ENCODE results near the gene SC5D.

The SC5D gene

GRCh38 chr11:121328176-121328966 lies 35.8 kb downstream of the SC5D start:
- no peak for DNase-seq (ENCODE audit: low read depth, low spot score)

GRCh38 chr11:121328967-121329679 lies 36.6 kb downstream of the SC5D start:
- DNase-seq (ENCODE audit: low read depth, low spot score): no peak

DNA sequence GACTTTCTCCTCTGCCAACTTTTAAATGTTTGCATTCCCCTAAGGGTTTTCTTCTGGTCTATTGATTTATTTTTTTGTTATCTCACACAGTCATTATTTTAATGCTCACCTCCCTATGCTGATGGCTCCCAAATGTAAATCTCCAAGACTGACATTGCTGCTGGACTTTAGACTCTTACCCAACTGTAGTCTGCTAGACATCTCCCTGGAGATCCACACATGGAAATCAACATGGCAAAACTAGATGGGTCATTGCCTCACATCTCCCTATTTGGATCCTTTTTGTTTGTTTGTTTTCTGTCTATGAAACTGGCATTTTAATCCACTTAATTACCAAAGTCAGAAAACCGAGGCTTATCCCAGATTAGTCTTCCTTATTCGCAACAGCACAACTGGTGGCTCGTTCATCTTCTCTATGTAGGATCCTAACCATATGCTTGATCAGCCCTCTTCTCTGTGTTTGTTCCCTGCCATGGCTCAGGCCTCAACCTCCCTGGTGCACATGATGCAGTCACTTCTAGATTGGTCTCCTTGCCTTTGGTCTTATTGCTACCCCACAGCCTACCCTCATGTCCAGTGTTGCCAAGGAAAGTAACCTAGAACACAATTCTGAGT lies 37.3 kb downstream of the SC5D start:
- no peak for DNase-seq (ENCODE audit: low read depth, low spot score)

DNA sequence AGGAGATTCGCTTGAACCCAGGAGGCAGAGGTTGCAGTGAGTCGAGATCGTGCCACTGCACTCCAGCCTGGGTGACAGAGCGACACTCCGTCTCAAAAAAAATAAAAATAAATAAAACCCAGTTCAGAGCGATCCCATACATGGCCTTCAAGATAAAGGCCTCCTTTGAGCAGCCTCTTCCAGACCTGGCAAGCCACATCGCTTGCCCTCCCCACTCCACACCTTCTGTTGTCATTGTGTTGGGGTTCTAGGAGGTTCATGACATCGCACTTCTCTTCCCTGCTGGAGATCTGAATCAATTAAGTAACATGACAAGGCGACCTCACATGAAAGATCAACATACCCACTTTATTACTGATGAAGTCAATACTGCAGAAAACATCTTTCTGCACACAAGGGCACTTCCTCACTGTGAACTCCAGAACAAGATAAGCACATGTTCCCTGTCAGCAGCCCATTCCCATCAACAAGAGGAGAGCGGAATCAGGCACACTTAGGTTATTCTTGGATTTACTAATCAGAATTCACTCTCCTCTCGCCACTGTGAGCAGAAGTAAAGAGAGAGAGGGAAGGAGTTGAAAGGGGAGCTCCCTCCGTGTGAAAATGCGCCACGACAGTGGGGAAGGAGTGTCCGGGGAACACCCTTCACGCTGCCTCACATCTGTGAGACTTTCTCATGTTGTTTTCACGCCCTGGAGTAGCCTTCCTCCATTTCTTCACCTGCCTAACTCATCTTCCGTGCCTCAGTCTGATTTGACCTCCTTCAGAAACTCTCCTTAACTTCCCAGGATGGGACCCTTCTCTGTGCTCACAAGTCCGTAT lies 38.3 kb downstream of the SC5D start:
- no peak for DNase-seq (ENCODE audit: low read depth, low spot score)

DNA sequence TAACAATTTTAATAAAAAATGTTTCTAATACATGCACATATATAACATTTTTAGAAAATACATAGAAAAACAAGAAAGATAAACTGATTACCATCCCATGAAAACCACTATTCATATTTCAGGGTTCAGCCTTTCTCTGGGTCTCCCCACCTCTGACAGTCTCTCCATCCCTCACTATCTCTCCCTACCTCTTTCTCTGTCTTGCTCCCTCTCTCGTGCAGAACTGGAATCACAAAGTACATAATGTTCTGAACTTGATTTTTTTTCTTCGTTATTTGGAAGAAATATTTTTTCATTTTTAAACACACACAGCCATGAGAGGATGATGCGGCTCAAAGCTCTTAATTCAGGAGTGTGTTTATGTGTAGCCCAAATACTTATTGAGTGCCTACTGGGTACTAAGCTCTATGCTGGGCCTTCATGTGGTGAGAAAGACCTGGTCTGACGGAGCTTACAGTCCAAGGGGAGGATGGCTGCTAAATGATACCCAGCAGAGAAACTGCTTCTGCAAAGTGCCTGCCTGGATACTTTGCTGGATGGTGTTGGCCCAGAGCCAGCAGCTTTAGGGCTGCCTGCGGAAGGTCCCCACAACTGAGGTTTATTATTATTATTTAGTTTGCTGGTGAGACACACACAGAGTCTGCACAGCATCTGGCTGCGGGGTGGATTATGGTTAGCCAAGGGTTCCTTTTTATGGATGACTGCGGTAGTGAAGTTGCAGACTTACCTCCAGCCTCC lies 42.6 kb downstream of the SC5D start:
- no peak for DNase-seq (ENCODE audit: low read depth, low spot score)

GRCh38 chr11:121336279-121336937 lies 43.8 kb downstream of the SC5D start:
- DNase-seq (ENCODE audit: low read depth, low spot score): no peak

DNA sequence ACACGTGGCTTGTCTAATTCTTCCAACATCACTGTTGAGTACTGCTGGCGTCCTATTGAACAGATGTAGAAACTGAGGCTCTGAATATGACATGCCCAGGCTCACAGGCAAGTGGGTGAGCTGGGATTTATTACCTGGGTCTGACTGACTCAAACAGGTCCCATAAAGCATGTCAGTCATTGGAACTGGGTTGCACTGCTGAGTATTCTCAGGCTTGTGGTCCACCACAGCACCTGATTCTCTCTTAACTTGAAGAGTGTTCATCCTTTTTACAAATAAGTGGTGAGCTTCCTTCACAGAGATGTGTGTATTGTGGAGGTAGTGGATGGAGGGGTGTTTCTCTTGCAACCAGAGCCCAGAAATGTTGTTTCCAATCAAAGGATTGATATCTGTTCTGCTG lies 44.5 kb downstream of the SC5D start:
- no peak for DNase-seq (ENCODE audit: low read depth, low spot score)

- no peak for DNase-seq (ENCODE audit: low read depth, low spot score)
Observed at GRCh38 chr11:121337740-121338272, 45.2 kb downstream of the SC5D start.

DNA sequence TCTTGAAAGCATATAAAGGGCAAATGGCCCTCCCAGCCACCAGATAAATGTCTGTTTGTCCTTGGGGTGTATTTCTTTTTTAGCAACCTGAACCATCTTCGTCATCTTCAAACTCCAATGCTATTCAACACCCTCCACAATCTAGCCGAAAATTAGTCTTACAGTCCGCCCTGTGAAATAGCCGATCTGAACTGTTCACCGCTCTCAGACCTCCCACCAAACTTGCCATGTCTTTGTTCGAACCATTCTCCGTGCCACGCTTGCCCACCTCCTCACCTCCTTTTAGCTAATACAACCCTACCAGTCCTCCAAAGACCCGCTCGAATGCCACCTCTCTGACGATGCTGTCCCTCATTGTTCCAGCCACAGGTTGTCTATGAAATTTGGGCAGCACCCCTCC lies 46.0 kb downstream of the SC5D start:
- no peak for DNase-seq (ENCODE audit: low read depth, low spot score)

DNA sequence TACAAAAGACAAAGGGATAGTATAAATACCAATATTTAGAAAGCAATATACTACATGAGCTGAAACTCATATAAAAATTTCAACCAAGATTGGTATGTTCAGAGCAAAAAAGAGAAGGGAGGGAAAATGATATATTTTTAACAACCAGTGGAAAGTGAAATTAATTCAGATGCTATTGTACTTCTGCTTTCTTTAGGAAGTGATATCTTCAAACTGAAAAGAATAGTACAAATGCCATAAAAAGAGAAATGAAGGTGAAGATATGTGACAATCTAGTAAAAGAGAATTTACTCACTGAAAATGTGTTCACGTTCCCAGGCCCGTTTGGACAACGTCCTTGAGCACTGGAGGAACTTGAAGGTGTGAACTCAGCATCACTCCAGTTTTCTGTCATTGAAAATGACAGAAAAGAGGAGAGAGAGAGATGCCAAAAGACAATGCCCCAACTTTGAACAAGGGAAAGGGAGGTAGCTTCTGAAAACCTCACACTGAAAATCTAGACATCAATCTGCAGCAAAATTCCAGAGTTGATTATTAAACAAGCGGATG lies 47.5 kb downstream of the SC5D start:
- no peak for DNase-seq (ENCODE audit: low read depth, low spot score)

DNA sequence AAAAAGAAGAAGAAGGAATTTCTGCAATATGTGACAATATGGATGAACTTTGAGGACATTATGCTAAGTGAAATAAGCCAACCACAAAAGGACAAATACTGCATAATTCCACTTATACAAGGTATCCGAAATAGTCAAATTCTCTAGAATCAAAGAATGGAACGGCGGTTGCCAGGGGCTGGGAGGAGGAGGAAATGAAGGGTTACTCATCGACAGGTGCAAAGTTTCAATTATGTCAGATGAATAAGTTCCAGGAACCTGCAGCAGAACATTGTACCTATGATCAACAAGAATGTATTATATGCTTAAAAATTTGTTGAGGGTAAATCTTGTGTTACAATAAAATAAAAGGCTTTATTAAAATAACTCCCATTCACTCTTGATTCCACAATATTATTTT lies 49.0 kb downstream of the SC5D start:
- no peak for DNase-seq (ENCODE audit: low read depth, low spot score)

DNA sequence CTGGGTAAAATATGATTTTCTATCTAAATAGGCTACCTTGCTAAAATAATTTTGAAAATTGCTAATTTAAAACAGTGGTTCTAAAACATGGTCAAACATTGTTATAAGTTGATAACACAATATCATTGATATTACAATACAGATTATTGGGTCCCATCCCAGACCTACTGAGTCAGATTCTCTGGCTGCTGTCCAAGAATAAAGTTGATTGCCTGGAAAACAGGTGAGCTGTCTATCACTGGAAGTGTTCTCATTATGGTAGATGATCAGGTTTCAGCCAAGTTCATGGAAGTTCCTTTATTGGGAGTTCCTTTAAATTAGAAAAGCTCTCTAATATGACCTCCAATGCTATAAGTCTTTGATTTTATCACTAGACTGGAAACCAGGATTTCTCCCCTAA lies 52.3 kb downstream of the SC5D start:
- DNase-seq (ENCODE audit: low read depth, low spot score): no peak

DNA sequence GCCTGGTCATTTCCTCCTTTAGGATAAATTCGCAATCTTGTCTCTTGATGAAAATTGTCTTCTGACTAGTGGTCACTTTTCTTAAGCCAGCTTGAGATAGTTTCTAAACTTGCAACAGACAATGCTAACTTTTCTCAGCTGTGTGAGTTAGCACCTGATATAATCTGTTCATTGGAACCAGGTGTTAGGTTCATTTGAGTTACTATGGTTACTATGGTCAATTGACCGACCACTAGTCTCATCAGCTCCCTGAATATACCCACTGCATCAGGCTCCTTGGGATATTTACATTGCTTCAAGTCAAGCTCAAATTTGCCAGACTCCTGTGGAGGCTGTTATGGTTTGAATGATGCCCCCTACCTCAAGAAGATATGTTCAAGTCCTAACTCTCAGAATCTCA lies 54.5 kb downstream of the SC5D start:
- DNase-seq (ENCODE audit: low read depth, low spot score): no peak

DNA sequence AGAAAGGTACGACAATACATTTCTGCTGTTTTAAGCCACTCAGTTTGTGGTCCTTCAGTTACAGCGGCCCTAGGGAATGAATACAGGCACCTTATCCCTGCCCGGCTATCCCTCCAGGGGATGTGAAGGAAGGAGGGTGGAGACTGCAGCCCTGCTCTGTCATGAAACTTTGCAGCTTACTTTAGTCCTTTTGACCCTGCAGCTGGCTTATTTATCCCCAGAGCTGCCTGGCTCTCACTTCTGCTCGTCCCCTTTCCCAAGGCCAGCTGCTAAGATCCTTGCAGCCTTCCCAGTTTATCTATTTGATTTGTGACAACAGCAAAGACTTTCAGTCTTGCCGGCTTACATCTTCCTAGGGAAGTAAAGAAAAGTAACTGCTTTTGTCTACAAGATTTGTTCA lies 55.2 kb downstream of the SC5D start:
- DNase-seq (ENCODE audit: low read depth, low spot score): peak; percentile 13

DNA sequence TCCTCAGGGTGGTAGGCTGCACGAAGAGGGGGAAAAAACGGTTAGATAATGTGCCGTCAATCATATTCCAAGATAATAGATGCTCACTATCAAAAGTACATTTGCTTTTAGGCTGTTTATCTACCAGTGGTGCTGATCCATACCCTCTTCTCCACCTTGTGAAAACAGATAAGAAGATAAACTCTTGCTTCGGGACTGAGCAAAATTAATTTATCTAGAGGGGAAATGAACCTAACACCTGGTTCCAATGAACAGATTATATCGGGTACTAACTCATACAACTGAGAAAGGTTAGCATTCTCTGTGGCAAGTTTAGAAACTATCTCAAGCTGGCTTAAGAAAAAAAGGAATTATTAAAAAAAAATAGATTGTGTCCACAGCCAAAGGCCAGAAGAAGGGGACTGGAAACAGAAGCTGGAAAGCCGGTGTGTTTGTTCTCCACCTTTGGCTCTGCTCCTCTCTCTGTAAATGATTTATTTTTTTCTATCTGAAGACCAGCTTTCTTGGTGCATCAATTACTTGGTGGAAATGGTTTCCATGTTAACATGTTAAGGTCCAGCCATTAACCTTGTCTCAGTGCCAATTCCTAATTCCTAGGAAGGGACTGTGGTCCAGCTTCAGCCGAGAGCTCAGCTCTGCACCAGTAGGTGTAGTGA lies 55.8 kb downstream of the SC5D start:
- no peak for DNase-seq (ENCODE audit: low read depth, low spot score)

DNA sequence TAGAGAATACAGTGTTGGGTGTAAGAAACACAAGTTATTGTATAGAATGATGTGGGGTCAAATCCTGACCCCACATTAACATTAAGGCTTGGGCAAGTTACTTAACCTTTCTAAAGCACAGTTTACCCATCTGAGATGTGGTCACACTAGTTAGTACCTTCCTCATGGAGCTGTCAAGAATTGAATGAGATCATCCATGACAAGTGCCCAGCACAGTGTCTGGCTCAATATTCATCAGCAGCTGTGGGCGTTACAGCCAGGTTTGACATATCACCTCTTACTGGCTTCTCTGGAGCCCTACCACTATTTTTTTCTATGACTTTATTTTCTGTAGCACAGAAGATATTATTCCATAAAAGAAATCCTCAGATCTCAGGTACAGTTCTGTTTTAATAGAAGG lies 57.2 kb downstream of the SC5D start:
- DNase-seq (ENCODE audit: low read depth, low spot score): no peak

- DNase-seq (ENCODE audit: low read depth, low spot score): no peak
Observed at GRCh38 chr11:121350314-121351082, 57.9 kb downstream of the SC5D start.

DNA sequence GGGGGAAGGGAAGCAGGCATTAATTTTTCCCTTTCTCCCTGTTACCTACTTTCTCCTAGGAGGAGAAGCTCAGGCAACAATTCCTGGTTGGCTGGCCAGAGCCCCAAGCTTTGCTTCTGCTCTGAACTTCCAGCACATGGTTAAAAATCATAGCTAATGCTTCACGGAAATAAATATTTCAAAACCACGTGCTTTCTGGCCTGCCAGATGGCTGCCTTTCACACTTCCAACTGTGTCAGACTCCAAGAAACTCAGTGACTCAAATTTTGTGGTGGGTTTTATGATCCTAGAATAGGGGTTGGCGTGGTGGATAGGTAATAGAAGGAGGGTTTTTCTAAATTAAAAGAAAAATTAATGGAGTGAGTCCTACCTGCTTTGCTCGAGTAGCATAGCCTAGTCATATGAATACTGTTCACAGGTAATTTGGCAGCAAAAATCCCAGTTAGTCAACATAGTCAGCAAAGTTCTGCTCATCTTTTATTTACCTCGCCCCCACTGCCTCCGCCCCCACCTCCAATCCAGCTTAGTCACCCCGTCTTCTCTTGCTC lies 58.6 kb downstream of the SC5D start:
- DNase-seq (ENCODE audit: low read depth, low spot score): no peak

Measured in ELF-1 (cell line).